HG02571 (cell line): ENCODE data around the gene TNS4.

Experiments
- ATAC-seq: cut with Tn5 transposase; IDR thresholded peaks from one replicate; pipeline ENCODE4 v1.9.1; 2021; ENCODE audit warnings: mild to moderate bottlenecking, moderate library complexity; ENCODE audit not compliant: unreplicated experiment

TNS4 gene

DNA sequence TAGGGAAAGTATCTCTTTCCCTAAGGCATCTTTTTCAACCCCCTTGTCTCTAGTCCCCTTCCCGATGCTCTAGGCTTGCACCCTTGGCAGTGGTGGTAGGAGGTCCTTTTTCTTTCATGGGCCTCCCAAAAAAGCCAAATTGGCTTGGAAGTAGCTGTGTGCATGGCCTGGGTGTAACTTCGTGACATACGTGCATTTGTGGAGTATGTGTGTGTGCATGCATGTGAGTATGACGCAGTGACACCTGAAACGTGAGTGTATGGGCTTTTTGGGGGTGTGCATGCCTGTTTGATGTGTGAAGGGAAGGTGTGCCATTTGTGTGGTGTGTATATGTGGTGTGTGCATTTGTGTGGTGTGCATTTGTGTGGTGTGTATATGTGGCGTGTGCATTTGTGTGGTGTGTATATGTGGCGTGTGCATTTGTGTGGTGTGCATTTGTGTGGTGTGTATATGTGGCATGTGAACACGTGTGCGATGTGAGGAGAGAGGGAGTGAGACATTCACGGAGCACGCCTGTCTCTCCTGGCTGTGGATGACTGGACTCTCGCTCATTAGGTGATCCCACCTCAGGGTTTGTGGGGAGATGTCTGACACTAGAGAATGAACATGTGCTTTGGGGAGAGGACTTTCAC lies 42.5 kb downstream of the TNS4 start:
- no peak for ATAC-seq

- ATAC-seq = no peak
These were observed 43.2 kb downstream of the TNS4 start for GRCh38 chr17:40457964-40458791.

DNA sequence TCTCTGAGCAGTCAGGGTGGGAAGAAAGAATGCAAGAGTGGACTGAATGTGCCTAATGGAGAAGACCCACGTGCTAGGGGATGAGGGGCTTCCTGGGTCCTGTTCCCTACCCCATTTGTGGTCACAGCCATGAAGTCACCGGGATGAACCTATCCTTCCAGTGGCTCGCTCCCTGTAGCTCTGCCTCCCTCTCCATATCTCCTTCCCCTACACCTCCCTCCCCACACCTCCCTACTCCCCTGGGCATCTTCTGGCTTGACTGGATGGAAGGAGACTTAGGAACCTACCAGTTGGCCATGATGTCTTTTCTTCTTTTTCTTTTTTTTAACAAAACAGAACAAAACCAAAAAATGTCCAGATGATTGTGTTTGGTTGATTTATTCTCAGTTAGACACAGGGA lies 44.1 kb downstream of the TNS4 start:
- ATAC-seq = no peak

DNA sequence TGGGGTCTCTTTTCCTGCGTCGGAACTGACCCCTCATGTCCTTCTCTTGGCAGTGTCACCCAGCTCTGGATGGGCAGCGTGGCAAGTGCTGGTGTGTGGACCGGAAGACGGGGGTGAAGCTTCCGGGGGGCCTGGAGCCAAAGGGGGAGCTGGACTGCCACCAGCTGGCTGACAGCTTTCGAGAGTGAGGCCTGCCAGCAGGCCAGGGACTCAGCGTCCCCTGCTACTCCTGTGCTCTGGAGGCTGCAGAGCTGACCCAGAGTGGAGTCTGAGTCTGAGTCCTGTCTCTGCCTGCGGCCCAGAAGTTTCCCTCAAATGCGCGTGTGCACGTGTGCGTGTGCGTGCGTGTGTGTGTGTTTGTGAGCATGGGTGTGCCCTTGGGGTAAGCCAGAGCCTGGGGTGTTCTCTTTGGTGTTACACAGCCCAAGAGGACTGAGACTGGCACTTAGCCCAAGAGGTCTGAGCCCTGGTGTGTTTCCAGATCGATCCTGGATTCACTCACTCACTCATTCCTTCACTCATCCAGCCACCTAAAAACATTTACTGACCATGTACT lies 44.9 kb downstream of the TNS4 start:
- no peak for ATAC-seq

- ATAC-seq = no peak
These were observed 46.8 kb downstream of the TNS4 start for GRCh38 chr17:40454613-40454995.

GRCh38 chr17:40453881-40454612 lies 47.4 kb downstream of the TNS4 start:
- ATAC-seq = no peak

DNA sequence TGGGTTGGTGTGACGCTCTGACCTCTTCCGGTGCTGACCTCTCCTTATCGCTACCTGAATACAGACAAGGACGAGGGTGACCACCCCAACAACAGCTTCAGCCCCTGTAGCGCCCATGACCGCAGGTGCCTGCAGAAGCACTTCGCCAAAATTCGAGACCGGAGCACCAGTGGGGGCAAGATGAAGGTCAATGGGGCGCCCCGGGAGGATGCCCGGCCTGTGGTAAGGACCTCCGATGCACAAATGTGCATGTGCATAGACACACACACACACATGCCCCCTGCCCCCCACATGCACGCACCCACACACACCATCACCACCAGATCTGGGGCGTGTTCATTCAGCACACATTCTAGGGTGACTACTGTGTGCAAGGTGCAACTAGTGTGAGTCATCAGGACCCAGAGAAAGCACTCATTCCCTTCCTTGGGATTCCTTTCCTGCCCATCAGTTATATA lies 48.5 kb downstream of the TNS4 start:
- no peak for ATAC-seq

- ATAC-seq = no peak
These were observed 49.1 kb downstream of the TNS4 start for GRCh38 chr17:40452216-40452787.

GRCh38 chr17:40451420-40451819 lies 50.0 kb downstream of the TNS4 start:
- no peak for ATAC-seq

DNA sequence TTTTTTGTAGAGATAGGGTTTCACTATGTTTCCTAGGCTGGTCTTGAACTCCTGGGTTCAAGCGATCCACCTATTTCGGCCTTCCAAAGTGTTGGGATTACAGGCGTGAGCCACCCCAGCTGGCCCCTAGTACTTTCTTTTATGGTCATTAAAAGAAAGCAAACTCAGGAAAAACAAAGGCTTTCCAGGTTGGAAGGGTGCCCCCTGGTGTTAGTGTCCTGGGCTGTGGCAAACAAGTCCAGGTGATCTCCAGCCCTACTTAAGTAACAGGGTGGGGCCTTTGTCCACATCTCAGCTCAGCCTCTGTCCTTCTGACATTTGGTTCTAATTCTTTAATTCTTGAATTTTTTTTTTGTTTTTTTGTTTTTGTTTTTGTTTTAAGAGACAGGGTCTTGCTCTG lies 51.2 kb downstream of the TNS4 start:
- no peak for ATAC-seq

GRCh38 chr17:40448639-40449261 lies 52.7 kb downstream of the TNS4 start:
- no peak for ATAC-seq

- no peak for ATAC-seq
These were observed 53.2 kb downstream of the TNS4 start for GRCh38 chr17:40448213-40448638.

- no peak for ATAC-seq
These were observed 53.6 kb downstream of the TNS4 start for GRCh38 chr17:40447806-40448205.

GRCh38 chr17:40447148-40447644 lies 54.2 kb downstream of the TNS4 start:
- ATAC-seq = no peak

DNA sequence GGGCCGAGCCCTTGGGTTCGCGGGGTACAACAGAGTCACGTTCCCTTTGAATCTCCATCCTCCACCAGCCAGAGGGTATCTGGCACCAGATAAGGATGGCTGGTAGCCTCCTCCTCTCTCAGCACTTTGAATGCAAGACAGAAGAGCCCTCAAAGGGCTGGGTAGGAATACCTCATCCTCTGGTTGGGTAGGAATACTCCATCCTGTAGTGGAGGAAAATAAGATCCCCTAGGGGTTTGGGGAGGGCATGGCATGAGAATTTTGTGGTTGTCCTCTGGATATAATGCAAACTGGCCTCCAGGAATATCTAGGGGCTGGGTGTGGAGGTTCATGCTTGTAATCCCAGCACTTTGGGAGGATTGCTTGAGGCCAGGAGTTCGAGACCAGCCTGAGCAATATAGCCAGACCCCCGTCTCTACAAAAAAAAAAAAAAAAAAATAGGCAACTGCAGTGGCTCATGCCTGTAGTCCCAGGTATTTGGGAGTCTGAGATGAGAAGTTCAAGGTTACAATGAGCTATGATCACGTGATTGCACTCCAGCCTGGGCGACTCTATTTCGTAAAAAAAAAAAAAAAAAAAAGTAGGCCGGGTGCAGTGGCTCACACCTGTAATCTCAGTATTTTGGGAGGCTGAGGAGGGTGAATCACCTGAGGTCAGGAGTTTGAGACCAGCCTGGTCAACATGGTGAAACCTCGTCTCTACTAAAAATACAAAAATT lies 55.5 kb downstream of the TNS4 start:
- ATAC-seq = no peak

DNA sequence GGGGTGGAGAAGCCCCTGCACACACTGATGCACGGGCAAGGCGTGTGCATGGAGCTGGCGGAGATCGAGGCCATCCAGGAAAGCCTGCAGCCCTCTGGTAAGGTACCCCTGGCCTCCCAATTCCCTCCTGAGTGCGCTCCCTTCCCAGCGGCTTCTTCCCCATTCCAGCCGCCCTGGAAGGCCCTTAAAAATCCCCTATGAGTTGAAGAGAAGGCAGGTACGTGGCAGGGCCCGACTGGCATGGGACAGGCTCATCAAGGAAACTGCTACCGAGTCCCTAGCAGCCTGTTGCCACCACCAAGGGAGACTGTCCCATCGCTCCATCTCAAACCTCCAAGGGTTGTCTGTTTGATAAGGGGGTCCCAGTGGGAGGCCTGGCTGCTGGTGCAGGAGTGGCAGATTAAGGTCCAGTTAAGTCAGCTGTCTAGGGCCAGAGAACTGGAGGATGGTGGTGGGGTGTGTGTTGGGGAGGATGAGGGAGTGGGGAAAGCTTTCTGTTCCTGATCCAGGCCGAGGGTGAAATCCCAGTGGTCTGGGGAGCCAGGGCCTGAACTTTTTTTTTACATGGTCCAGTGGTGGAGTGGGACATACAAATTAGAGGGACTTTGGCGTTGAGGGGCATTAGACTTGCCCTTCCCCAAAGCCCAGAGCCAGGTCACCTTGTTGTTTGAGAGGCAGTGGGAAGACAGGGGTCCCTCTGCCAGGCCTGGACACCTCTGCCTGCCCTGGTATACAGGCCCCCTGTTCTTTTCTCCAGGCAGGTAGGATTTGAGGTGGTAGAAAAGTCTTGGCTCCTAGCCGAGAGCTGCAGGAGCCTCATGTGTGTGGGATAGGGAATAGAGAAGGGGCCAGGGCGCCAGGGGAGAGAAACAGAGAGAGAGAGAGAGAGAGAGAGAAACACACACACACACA lies 57.2 kb downstream of the TNS4 start:
- ATAC-seq = no peak

DNA sequence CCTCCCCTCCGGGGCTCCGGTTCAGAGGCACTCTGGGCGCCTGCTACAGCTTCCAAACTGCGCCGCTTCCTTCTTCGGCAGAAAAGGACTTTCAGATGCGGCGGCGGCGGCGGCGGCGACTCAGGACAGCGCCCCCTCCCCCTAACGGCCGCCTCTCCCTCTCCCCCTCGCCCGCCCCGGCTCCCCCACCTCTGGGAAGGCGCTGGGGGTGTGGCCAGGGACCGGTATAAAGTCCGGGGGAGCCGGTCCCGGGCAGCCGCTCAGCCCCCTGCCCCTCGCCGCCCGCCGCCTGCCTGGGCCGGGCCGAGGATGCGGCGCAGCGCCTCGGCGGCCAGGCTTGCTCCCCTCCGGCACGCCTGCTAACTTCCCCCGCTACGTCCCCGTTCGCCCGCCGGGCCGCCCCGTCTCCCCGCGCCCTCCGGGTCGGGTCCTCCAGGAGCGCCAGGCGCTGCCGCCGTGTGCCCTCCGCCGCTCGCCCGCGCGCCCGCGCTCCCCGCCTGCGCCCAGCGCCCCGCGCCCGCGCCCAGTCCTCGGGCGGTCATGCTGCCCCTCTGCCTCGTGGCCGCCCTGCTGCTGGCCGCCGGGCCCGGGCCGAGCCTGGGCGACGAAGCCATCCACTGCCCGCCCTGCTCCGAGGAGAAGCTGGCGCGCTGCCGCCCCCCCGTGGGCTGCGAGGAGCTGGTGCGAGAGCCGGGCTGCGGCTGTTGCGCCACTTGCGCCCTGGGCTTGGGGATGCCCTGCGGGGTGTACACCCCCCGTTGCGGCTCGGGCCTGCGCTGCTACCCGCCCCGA lies 58.0 kb downstream of the TNS4 start, which contains the start of gene IGFBP4:
IGFBP4 (plus strand) TSS at position 255 of the 792 bp plus-strand sequence; CDS start at position 541, 286 bp downstream.
- ATAC-seq = no peak
